HepG2 (cell line): ENCODE measurements around the gene ABHD17C. TPM values are rescaled to one million over a fixed set of nuclear protein-coding genes. Genes with fewer than 3 reads are reported as not detected.

ENCODE experiments used
- ATAC-seq: fragments of 200-7000 bp; cut with Tn5 transposase; 3 replicates; pipeline ENCODE4 v1.9.1; 2020; ENCODE audit warnings: mild to moderate bottlenecking, moderate library complexity
- BruUV-seq: library from RNA; stranded (reverse); fragments of 400-500 nt; replicated peaks from 2 replicates; lab custom pipeline; 2021; lab: Mats Ljungman, UMichigan
- CTCF ChIA-PET: fragments of 300-600 bp; formaldehyde crosslinking; extraction: SDS; loops from one replicate; lab custom pipeline; 2021; ENCODE audit warnings: low total read pairs, inconsistent platforms, low intra/inter-chr PET ratio; lab: Yijun Ruan, JAX
- POLR2A ChIA-PET: fragments of 350-600 bp; sonication (Branson Sonifier 250); formaldehyde crosslinking; loops from one replicate; lab custom pipeline; 2020; ENCODE audit warnings: antibody characterized with exemption, inconsistent platforms; lab: Yijun Ruan, JAX
- DNase-seq: peaks from one replicate; pipeline ENCODE4 v3.0.0-alpha.2; 2015; ENCODE audit warnings: low spot score
- FAIRE-seq: peaks from 3 replicates; lab custom pipeline; 2011; peaks lifted over from hg19 to GRCh38; lab: Jason Lieb, UNC
- H2AFZ ChIP-seq: one replicate; pipeline ENCODE4 v1.6.1; 2011; ENCODE audit warnings: low read length, inconsistent platforms
- H3K27ac ChIP-seq: fragments of 300-600 bp; 3 replicates; pipeline ENCODE4 v1.8.0; 2011; ENCODE audit warnings: mixed run types, mild to moderate bottlenecking, mixed read lengths, low read length, inconsistent platforms; ENCODE audit not compliant: insufficient read depth; ENCODE audit errors: extremely low read length
- H3K27me3 ChIP-seq, 2 experiments: fragments of 200-600 bp in 1 of 2; 2 replicates in 1 of 2; 3 replicates in 1 of 2; pipeline versions ENCODE4 v1.6.0 to v1.8.0; 2011; ENCODE audit warnings: low read length in 2 of 2, mild to moderate bottlenecking in 2 of 2, moderate library complexity in 2 of 2, inconsistent platforms in 1 of 2; ENCODE audit not compliant: insufficient read depth in 2 of 2, control insufficient read depth in 1 of 2
- H3K36me3 ChIP-seq, 2 experiments: fragments of 200-600 bp in 1 of 2; replicated peaks in 1 of 2; 2 replicates in 1 of 2; 3 replicates in 1 of 2; pipeline versions ENCODE4 v1.5.1 to v1.8.0; 2011; ENCODE audit warnings: low read length in 2 of 2, inconsistent platforms in 1 of 2; ENCODE audit not compliant: insufficient read depth in 2 of 2, control insufficient read depth in 1 of 2
- H3K4me1 ChIP-seq: 2 replicates; pipeline ENCODE4 v1.5.1; 2012; ENCODE audit warnings: low read length, inconsistent platforms; ENCODE audit not compliant: insufficient read depth
- H3K4me2 ChIP-seq: 2 replicates; pipeline ENCODE4 v1.6.0; 2011; ENCODE audit warnings: low read depth, low read length, inconsistent platforms
- H3K4me3 ChIP-seq, 3 experiments: fragments of 200-600 bp in 1 of 3; sonication (generic), shearing (Covaris generic) in 1 of 3; replicated peaks in 1 of 3; 2 replicates each; pipeline ENCODE4 v1.5.1; 2011 to 2016; ENCODE audit warnings: low read length in 3 of 3, inconsistent platforms in 2 of 3, low read depth in 2 of 3, mild to moderate bottlenecking in 2 of 3, control low read depth in 1 of 3, mixed read lengths in 1 of 3; ENCODE audit not compliant: insufficient read depth in 1 of 3
- H3K79me2 ChIP-seq: one replicate; pipeline ENCODE4 v1.6.1; 2011; ENCODE audit warnings: low read length, inconsistent platforms; ENCODE audit not compliant: insufficient read depth
- H3K9ac ChIP-seq: 2 replicates; pipeline ENCODE4 v1.6.0; 2011; ENCODE audit warnings: mild to moderate bottlenecking, low read depth, low read length, inconsistent platforms; ENCODE audit not compliant: insufficient read depth
- H3K9me3 ChIP-seq: 2 replicates; pipeline ENCODE4 v1.5.1; 2012; ENCODE audit warnings: mild to moderate bottlenecking, low read length
- H4K20me1 ChIP-seq: 2 replicates; pipeline ENCODE4 v1.6.0; 2011; ENCODE audit warnings: inconsistent platforms, mild to moderate bottlenecking, low read length, moderate library complexity; ENCODE audit not compliant: insufficient read depth
- BRD4 ChIP-seq: sonication (generic); formaldehyde crosslinking; IDR thresholded peaks from 2 replicates; pipeline ENCODE4 v1.4.0; 2020; ENCODE audit warnings: missing genetic modification reagents
- E2F5 ChIP-seq: sonication (generic); formaldehyde crosslinking; conservative IDR thresholded peaks from 2 replicates; pipeline ENCODE4 v1.4.0; 2020; ENCODE audit warnings: missing genetic modification reagents
- EHMT2 ChIP-seq: fragments of 200-600 bp; sonication (generic); IDR thresholded peaks from 2 replicates; pipeline ENCODE4 v1.7.0; 2017; ENCODE audit warnings: antibody characterized with exemption, low read depth, low read length, borderline replicate concordance
- GTF2F1 ChIP-seq: fragments of 150-350 bp; IDR thresholded peaks from 2 replicates; pipeline ENCODE4 v1.6.1; 2014; ENCODE audit warnings: low read length
- MED8 ChIP-seq: sonication (generic); formaldehyde crosslinking; IDR thresholded peaks from 2 replicates; pipeline ENCODE4 v1.8.1; 2023; ENCODE audit warnings: mild to moderate bottlenecking, missing genetic modification reagents; ENCODE audit not compliant: insufficient replicate concordance
- MTF1 ChIP-seq: sonication (generic); formaldehyde crosslinking; IDR thresholded peaks from 2 replicates; pipeline ENCODE4 v1.5.0; 2020; ENCODE audit warnings: missing genetic modification reagents
- NFE2L1 ChIP-seq: sonication (generic); formaldehyde crosslinking; IDR thresholded peaks from 2 replicates; pipeline ENCODE4 v1.4.0; 2020; ENCODE audit warnings: missing genetic modification reagents, mild to moderate bottlenecking, borderline replicate concordance
- SMC3 ChIP-seq: IDR thresholded peaks from 2 replicates; pipeline ENCODE4 v1.6.1; 2011; ENCODE audit warnings: low read length, improper control_type of control experiment
- STAT6 ChIP-seq: sonication (generic); formaldehyde crosslinking; IDR thresholded peaks from 2 replicates; pipeline ENCODE4 v1.4.0; 2020; ENCODE audit warnings: missing genetic modification reagents, mild to moderate bottlenecking, borderline replicate concordance
- ZNF441 ChIP-seq: sonication (generic); formaldehyde crosslinking; IDR thresholded peaks from 2 replicates; pipeline ENCODE4 v1.7.0; 2021; ENCODE audit warnings: missing genetic modification reagents, borderline replicate concordance
- ZNF687 ChIP-seq: sonication (generic); formaldehyde crosslinking; IDR thresholded peaks from 2 replicates; pipeline ENCODE4 v1.5.1; 2020; ENCODE audit warnings: mild to moderate bottlenecking, missing genetic modification reagents, moderate library complexity
- WGBS: methylation state at CpG from one replicate; pipeline ENCODE4 v1.1.6; 2017; ENCODE audit warnings: low lambda C conversion rate; 5-methylcytosine and 5-hydroxymethylcytosine counted together
- in situ Hi-C: cut with HindIII; loops from 2 replicates; pipeline ENCODE4 v1.10.0; 2017; ENCODE audit warnings: low pct_unique_long_range_greater_than_20kb; ENCODE audit not compliant: extremely low pct_ligation_motif_present
- intact Hi-C: fragments of 100-400 bp; cut with micrococcal nuclease; formaldehyde crosslinking; loops from one replicate; pipeline ENCODE4 v1.10.0; 2022; ENCODE audit not compliant: unreplicated experiment
- polyA plus RNA-seq, 8 experiments: library from polyadenylated mRNA; depleted of rRNA in 3 of 8; stranded (reverse) in 7 of 8; unstranded in 1 of 8; fragments of >200 nt; fragmentation: Illumina TruSeq in 4 of 8; extraction: Trizol in 4 of 8; gene quantifications; 2 replicates each; pipeline versions ENCODE4 v1.2.1 to v1.2.3, GENCODE V29; 2011 to 2016; ENCODE audit warnings: low read depth in 4 of 8, missing spikeins in 1 of 8, mixed read lengths in 1 of 8; ENCODE audit not compliant: insufficient read depth in 1 of 8
- total RNA-seq, 5 experiments: library from RNA; depleted of rRNA; stranded (reverse); fragments of >200 nt; fragmentation: Illumina TruSeq; extraction: Trizol; gene quantifications; 2 replicates each; pipeline ENCODE4 v1.2.3, GENCODE V29; 2016; ENCODE audit warnings: low read depth in 1 of 5
- TF ChIP-seq, protein P1 (sequence below): sonication (generic); formaldehyde crosslinking; IDR thresholded peaks from 2 replicates; pipeline ENCODE4 v1.8.0; 2022; ENCODE audit warnings: mild to moderate bottlenecking, missing genetic modification reagents; ENCODE audit not compliant: insufficient replicate concordance

Gene ABHD17C
- total and polyA plus RNA-seq, 2 of the 13 experiments (the other 11 are each of a cell fraction or from before 2014, with no cell fraction given), result 2.9 to 3.9 TPM

DNA sequence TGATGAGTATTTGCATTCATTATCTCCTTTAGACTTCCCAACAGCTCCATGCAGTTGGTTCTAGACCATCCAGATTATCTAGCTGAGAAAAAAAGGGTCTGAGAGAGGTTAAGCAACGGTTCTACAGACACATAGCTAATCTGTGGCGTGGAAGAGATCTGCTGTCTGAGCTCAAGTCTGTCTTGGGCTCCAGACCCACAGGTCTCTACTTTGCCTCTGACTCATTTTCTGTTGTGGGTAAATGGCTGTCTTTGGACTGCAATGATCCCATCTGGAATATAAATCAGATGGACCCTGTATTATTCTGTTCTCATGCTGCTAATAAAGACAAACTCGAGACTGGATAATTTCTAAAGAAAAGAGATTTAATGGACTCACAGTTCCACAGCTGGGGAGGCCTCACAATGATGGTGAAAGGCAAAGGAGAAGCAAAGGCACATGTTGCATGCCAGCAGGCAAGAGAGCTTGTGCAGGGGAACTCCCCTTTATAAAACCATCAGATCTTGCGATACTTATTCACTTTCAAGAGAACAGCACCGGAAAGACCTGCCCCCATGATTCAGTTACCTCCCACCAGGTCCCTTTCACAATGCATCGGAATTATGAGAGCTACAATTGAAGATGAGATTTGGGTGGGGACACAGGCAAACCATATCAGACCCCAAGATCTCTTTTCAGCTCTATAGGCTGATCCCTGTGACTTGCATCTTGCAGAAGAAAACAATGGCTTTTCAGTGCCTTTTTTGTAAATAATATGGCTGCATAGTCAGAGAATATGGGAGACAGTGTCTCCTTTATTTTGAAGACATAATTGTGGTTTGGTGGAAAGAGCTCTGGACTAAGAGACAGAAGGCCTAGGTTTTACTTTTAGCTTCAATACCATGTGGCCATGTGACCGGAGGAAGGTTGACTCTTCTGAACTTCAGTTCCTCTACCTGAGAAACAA, 108.7 kb downstream of the ABHD17C start:
- H2AFZ ChIP-seq, result no peak overlapping the region
- H3K27ac ChIP-seq, result peak overlapping the region; percentile 59
- H4K20me1 ChIP-seq, result no peaks in the 10 kb centered on the region
- in situ Hi-C loops, result no loop called here
- no TSS peak for BruUV-seq
- DNase-seq, result no peak
- no peaks in the 10 kb centered on the region for H3K79me2 ChIP-seq
- ChIA-PET CTCF (no interaction called here), POLR2A (interaction anchor here (0.7 to 3.7 kb wide), 7 partner anchors 17 to 53 kb away, joined by 3 to 56 read pairs (median 6); partner anchors contain the start of gene CEMIP)
- H3K4me2 ChIP-seq, result no peak overlapping the region; the same call in 1 of the 2 replicates
- no peak overlapping the region for H3K9ac ChIP-seq
- H3K36me3 ChIP-seq, result peaks cover 9 to 22% of the 10 kb centered on the region in 2 experiments; a peak in 4 of 5 replicates
- no peak for ATAC-seq
- H3K9me3 ChIP-seq, result no peaks in the 10 kb centered on the region
- H3K27me3 ChIP-seq, result no peaks in the 10 kb centered on the region
- FAIRE-seq, result no peak
- H3K4me1 ChIP-seq, result peaks cover 35% of the 10 kb centered on the region
- no peak overlapping the region for H3K4me3 ChIP-seq
- intact Hi-C loops, result loop anchor here (2.0 kb wide), 1 partner anchor 35 kb away; no protein-coding TSS in a partner anchor
- 99% methylated on average over 7 of the region's 7 CpGs for WGBS
- TF ChIP-seq ZNF687 (CRISPR knock-in tag) (no peak), ZNF441 (CRISPR knock-in tag) (no peak), SMC3 (no peak), STAT6 (CRISPR knock-in tag) (no peak), GTF2F1 (no peak), EHMT2 (no peak), NFE2L1 (CRISPR knock-in tag) (no peak), MED8 (CRISPR knock-in tag) (no peak), BRD4 (no peak), E2F5 (no peak), MTF1 (no peak)
- TF ChIP-seq, protein P1, sequence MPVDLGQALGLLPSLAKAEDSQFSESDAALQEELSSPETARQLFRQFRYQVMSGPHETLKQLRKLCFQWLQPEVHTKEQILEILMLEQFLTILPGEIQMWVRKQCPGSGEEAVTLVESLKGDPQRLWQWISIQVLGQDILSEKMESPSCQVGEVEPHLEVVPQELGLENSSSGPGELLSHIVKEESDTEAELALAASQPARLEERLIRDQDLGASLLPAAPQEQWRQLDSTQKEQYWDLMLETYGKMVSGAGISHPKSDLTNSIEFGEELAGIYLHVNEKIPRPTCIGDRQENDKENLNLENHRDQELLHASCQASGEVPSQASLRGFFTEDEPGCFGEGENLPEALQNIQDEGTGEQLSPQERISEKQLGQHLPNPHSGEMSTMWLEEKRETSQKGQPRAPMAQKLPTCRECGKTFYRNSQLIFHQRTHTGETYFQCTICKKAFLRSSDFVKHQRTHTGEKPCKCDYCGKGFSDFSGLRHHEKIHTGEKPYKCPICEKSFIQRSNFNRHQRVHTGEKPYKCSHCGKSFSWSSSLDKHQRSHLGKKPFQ, result no peak
